Epidermal melanocyte (primary cell): ENCODE measurements around the gene RASA3.

ENCODE experiments used
- DNase-seq: peaks from one replicate; pipeline ENCODE4 v3.0.0; 2011; ENCODE audit warnings: low spot score; ENCODE audit not compliant: insufficient read length

Gene RASA3

DNA sequence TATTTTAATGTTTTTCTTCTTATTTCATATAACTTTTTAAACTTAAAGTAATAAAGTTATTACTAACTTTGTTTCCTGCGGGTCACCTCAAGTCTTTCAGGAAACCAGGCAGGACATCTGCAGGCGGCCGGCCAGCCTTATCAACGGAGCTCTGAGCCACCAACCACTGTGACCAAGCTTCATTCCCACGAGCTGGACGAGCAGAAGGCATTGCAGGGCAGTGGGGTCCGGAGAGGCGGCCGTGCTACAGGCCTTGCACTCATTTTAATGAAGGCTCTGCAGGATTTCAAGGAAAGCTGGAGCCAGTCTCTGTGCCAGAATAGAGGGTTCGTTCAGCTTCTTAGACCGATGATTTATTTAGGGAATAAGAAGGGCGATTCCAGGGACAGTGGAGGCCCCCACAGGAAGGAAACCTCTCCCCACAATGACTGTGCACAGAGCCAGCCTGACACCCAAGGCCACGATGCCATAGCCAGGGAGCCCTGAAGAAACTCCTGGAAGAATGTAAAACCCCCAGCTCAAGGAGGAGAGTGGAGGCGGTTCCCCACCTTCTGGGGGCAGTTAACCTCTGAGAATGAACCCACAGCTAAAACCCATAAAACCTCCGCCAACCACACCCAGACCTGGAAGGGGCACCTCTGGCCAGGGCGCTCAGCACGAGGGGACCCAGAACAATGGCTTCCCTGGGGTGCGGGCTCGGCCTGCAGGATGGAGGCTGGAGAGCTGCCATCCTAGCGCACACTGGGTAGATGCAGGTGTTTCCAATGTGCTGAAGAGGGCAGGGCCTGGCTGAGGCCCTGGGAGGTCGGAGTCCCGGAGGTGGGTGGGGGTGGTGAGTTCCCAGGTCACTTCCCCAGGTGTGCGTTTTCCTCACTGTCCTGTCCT, 75.0 kb downstream of the RASA3 start:
- no peak for DNase-seq

DNA sequence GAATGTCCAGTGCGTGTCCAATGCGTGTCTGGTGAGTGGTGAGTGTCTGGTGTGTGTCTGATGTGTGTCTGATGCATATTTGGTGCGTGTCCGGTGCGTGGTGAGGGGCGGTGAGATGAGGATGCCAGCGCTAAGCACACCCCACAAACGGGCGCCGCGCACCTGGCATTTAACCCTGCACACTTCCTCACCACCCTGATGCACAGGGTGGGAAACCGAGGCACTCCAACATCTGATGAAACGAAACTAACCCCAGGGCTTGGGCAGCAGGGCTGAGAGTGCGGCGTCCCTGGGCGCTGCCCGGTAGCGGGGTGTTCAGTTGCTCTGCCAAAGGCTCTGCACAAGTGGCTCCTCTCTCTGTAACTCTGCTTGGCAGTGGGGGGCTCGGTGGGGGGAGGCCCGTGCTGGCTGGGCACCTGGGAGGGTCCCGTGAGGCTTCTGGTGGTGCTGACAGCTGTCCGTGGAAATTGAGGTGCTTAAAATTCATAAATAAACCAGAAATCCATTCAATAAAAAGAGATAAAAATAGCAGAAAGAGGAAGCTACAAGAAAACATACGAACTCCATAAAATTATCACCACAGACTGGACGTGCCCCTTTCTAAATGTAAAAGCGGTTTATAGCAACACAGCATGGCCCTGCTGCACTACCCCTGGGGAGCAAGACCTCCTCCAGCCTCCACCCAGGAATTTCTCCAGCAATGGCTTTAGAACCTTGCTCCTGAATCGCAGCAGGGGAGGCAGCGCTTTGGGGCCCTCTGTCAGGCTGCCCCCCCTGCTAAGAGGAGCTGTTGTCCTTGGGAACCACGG, 76.0 kb downstream of the RASA3 start:
- DNase-seq, result no peak

DNA sequence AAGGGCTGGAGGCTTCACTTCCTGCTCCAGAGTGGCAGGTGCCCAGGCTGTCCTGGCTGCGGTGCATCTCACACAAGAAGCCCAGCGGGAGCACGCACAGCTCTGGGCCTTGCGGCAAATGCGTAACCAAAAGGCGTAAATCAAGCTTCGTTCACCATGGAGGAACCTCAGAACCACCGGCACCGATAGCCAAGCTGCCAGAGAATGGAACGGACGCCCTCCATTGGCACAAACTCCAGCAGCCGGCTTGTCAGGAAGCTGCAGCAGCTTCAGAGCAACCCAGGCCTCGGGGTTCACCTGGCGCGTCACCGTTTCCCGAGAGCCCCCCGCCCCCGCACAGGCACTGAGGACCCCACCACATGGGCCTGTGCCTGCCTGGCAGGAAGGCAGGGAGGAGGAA, 76.7 kb downstream of the RASA3 start:
- no peak for DNase-seq

DNA sequence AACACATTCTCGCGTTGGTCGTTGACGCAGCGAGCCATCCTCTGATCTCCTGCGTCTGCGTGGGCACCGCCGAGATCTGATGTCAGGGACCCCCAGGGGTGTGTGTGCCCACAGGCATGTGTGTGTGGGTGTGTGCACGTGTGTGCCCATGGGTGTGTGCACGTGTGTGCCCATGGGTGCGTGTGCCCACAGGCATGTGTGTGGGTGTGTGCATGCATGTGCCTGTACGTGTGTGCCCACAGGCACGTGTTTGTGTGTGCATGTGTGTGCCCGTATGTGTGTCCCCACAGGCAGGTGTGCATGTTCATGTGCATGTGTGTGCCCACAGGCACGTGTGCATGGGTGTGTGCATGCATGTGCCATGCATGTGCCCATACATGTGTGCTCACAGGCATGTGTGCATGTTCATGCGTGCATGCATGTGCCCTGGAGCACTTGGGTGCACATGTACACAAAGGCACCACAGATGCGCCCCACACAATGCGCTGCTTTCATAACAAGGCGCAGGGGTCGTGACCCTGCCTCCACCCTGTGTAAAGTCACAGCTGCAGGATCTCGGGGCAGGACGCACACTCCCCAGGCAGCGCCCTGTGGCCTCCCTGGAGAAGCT, 77.5 kb downstream of the RASA3 start:
- DNase-seq, result no peak

DNA sequence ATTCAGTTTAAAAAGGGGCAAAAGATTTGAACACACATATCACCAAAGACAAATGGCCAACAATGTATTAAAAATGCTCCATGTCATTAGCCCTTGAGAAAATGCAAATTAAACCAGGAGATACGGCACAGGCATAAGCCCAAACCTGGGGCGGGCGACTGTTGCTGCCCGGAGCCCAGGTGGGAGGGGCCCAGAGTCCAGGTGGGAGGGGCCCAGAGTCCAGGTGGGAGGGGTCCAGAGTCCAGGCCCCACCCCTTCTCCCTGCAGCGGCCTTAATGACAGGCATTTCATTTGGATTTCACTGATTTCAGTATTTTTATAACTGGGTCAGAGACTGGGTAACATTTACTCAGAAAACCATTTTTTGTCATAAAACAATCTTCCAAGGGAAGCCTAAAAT, 78.2 kb downstream of the RASA3 start:
- DNase-seq, result no peak

DNA sequence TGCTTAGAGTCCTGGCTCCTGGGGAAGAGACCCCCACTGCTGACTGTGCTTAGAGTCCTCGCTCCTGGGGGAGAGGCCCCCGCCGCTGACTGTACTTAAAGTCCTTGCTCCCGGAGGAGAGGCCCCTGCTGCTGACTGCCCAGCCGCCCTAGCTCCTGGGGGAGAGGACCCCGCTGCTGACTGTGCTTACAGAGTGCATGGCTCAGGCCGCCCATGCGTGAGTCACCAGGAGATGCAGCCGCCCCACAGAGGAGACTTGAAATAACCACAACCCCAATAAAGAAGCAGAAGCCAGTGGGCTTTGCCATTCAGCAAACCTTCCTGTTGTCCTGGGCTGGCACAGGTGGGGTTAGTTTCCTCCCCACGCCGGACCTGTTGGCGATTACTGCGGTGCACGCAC, 79.4 kb downstream of the RASA3 start:
- no peak for DNase-seq

DNA sequence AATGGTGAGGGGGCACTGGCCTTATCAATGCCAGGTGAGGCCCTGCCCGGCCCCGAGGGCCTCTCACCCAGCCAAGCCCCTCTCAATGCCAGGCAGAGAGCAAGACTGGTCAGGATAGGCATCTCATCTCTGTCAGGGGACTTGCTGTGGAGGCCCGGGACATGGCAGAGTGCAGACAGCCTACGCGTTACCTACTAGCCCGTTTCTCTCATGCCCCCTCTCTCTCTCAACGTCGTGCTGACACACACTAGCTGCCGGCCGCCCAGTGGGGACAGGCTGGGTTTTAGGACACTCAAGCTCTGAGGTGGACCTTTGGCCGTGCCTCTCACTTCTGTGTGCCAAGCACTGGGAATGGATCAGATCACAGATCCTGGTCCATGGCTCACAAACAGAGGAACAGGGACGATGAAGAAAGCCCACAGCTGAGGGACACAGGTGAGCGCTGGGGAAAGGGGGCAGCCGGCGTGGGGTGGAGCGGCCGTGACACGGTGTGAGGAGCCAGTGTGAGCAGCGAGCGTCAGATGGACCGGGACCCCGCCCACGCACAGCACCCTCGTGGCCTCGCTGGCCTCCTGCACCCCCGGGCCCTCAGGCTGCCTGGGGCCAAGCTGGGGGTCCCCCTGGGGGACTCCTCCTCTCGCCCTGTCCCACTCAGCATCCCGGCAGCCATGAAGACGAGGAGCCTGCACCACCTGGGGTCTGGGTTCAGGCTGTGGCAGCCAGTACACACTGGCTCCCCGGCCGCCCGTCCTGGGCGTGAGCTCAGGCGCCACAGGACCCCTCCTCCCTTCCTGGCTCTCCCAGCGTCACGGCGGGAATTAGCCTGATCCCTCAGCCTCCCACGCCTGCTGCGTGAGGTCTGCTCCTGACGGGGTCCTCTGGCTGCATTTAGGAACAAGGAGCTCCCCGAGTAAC, 81.6 kb downstream of the RASA3 start:
- DNase-seq, result no peak

DNA sequence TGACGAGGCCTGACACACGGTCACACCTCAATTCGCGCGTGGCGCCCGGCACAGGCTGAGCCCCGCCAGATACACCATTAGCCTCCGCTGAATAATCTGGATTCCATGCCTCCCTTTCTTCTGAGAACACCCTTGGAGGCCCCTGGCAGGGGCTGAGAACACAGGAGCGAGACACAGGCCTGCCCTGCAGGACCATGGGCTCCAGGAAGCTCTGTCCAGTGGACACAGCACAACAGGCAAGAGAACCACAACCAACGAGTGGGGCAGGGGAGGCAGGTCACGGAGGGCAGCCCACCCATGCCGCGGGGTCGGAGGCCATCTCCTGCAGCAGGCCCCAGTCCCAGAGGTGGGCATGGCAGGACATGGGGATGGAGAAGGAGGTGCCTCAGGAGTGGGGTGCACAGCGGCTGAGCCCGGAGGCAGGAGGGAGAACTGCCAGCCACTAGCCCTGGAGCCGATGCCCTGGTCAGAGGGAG, 82.8 kb downstream of the RASA3 start:
- DNase-seq, result no peak

DNA sequence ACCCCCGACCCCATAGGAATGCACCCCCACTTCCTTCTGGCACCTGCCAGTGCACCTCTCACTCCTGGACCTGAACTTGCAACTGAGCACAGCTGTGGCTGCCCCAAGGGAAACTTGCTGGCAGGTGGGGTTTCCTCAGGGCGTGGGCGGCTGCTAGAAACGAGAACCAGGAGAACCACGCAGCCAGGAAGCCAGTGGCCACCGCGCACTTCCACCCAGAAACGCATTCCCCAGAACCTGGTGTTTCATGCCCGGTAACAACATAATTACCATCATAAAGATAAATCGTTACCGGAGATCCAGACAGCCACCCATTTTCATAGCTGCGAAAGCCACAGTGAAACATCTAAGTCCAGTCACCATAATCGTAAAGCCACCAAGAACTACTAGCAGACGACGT, 83.4 kb downstream of the RASA3 start:
- DNase-seq, result no peak

DNA sequence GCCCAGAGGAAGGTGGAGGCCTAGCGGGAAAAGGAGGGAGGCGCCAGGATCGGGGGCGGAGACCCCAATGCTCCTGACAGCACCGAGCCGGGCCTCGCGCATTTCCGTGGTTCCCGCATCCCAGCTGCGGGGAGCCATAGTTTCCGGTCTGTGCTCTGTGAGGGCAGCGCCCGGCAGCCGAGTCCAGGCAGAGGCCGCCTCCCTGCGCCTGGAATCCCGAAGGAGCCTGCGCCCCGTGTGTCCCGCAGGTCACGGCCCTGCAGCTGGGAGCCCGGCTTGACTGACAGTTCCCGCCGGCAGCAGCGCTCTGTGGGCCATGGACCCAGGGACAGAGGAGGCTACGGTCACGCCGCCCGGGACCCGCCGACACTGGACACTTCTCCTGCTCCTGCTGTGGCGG, 84.0 kb downstream of the RASA3 start:
- no peak for DNase-seq

DNA sequence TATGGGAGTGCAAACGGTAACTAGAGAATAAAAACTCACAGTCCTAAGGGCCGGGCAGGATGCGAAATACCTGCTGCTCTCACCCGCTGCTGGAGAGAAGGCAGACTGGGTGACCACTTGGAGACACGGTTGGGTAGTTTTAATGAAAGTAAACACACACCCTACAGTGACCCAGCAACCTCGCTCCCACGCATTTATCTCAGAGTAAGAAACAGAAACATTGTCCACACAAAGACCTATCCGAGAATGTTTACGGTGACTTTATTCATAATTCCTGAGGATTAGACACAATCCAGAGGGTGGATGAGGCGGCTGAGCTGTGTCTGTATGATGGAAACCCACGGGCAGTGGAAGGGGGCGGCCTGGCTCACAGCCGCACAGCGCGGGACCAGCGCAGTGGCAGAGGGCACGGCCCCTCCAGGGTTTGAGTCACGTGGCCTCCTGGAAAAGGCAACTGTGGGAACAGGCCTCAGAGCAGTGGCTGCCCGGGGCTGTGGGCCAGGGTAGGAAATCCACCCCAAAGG, 85.0 kb downstream of the RASA3 start:
- DNase-seq, result no peak

DNA sequence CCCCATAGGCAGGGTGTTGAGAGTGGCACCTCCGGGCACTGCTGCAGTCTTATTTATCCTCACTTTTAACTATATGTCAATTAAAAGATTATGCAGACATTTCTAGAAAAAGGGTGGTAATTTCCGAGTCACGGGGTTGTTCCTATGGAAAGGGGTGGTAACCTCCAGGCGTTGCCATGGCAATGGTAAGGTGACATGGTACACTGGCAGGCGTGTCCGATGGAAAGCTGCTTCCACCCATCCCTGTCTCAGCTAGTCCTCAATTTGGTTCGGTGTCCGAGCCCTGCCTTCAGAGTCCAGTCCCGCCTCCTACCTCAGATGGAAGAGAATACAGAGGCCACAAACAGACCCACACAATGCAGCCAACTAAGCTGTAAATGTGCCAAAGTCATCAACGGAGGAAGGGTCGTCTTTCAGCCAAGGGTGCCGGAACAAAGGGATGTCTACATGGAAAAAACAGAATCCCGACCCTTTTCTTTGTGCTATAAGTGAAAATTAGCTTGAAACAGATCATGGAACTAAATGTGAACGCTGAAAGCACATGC, 85.9 kb downstream of the RASA3 start:
- no peak for DNase-seq

DNA sequence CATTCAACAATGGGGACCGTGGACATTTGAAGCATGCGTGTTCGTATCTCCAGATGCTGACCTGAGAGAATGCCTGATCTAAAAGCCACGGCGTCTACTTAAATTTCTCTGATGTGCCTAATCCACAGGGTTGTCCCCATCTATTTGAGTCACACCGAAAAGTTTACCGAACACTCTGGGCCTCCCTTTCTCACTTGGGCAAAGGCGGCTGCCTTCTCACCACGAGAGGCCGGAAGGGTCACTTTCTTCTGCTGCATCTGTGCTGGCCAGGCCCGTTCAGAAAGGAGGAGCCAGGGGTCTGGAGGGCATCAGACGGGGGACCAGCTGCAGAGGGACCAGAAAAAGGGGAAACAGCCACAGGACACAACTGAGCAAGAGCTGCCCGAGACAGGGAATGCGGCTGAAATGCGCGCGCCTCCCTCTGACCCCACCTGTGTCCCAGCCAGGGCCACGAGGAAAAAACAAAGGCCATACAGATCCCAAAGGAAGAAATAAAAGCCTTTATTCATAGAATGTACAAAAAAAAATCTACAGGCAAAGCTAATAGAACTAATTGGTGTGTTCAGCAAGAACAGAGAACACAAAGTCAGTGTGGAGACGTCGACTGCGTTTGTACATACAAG, 87.2 kb downstream of the RASA3 start:
- DNase-seq, result no peak

DNA sequence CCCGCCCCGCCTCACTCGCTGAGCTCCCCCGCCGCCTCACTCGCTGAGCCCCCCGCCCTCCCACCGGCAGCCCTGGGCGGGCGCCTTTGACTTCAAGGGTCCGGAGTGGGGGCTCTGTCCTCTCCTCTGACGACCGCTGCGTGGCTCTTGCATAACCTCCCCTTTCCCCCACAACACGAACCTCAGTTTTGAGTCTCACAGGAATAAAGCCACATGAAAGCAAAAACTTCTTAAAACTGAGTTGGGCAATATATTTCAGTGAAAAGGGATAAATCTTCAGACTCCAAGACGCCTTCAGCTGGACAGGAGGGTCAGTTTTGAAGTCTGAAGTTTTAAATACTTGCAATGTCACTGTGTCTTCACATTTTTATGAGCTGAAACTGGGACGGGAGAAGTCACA, 87.9 kb downstream of the RASA3 start:
- DNase-seq, result no peak

DNA sequence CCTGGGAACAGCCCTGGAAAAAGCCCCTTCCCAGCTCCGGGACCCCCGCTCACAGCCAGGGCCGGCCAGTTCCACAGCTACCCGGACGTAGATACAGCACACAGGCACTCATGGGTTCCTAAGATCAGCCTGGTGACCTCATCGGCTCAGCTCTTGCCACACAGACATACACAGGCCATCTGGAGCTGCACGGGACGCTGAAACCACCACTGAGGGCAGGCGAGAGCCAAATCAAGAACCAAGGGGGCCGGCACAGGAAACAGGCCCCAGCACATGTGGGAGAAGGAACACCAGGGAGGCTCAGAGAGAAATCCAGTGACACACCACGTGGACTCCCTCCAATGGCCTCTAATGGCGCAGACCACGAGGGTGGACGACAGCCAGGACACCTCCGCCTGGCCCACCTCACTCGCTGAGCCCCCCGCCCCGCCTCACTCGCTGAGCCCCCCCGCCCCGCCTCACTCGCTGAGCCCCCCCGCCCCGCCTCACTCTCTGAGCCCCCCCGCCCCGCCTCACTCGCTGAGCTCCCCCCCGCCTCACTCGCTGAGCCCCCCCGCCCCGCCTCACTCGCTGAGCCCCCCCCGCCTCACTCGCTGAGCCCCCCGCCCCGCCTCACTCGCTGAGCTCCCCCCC, 88.9 kb downstream of the RASA3 start:
- DNase-seq, result peak; percentile 51

DNA sequence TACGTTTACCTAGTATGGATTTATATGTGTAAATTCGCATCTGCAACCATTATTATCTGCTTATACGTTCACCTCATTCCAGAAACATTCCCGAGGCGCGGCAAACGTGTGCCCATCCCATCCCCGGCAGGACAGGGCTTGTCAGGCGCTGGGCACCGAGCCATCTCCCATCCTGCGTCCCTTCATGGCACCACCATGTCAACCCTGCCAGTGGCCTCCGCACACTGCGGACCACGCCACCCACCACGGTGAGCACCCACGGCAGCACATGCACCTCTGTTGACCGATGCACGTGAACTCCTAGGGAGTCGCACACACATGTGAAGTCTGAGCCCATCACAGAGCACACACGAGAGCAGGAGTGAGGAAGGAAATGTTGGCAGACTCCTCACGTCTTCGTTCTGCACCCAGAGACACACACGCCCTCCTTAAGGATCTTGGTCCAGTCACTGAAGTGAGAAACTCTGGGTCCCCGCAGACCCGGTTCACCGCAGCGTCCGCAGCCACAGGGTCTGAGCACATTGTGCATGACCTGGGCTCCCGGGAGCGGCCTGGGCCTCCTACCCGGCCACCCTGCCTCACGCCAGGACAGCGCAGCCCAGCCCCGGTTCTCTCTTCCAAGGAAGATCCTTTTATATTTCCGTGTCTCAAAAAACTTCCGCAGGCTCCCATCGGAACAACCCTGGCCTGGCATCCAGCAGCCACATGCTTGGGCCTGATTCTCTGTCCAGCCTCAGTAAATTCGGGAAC, 90.2 kb downstream of the RASA3 start:
- DNase-seq, result no peak

DNA sequence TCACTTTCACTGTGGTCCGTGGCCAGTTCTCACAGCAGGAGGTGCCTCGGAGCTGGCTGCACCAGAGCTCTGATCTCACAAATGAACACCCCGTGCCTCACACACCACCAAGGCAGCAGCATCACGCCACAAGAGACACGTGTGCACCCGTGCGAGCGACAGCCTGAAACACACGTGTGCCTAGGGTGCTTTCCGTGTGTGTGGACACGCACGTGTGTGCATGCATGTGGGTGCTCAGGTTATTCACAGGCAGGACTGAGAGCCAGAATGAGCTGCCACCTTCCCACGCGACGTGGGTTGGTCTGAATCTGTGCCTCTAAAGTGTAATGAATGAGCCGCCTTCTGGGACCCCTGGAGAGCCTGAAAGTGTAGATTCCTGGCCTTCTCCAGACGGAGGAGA, 90.9 kb downstream of the RASA3 start:
- no peak for DNase-seq

DNA sequence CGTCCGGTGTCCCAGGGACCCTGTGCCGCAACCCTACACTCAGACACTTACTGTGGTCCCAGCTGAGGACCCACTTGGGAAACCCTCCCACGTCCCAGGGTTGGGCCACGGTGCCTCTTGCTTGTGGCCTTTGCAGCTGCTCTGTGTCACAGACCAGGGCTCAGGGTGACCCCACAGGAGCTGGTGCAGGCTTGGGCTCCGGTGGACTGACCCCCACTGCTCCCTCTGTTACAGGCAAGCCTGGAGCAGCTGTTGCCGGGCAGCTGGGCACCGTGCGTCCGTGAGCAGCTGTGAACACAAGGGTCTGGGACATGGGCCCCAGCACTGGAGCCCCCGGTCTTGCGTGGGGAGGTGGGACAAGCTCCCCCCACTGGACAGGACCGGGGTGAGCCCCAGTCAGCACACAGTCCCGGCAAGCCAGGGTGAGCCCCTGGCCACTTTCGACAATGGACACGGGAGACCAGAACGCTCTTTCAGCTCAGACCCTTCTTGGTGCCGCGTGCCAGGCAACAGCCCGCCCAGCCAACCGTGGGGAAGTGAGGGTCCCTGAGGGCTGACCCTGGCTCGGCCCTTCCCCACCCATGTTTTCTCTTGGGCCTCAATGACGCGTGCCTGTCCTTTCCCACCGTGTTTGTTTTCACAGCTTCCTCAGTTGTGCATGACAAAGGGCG, 92.8 kb downstream of the RASA3 start:
- no peak for DNase-seq
